ENCODE results near the gene FGF10.

Gene FGF10

GRCh38 chr5:44389090-44389822 is at the start of gene FGF10:
FGF10 (minus strand) TSS chr5:44389420; CDS start chr5:44388682, 738 bp downstream.
- no peak for DNase-seq

DNA sequence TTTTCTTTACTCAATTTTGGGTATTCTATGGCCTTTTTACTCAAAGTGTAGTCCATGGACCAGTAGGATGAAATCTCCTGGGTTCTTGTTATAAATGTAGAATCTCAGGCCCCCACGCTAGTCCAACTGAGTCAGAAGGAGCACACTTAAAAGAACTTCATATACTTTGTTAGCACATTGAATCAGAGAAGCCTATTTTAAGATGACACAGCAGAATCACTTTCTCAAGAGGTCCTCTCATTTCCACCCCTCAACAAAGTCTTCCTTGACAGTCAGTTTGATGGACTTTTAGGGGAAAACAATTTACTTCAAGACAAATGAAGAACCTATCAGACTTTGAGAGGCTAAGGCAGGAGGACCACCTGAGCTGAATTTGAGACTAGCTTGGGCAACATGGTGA is 37.7 kb upstream of the FGF10 start:
- no peak for DNase-seq

- DNase-seq, result no peak
These were observed 23.1 kb upstream of the FGF10 start for GRCh38 chr5:44412286-44412685.

DNA sequence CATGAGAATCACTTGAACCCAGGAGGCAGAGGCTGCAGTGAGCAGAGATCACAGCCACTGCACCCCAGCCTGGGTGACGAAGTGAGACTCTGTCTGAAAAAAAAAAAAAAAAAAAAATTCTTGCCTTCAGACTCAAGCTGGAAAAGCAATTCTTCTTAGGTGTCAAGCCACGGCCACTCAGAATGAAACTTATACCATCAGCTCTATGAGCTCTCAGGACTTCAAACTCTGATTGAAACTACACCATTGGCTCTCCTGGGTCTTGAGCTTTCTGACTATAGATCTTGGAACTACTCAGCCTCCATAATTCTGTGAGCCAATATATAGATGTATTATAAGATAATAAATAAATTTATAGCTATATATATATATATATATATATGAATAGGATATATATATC is 12.9 kb upstream of the FGF10 start:
- DNase-seq, result no peak

GRCh38 chr5:44401611-44402010 is 12.4 kb upstream of the FGF10 start:
- no peak for DNase-seq

- DNase-seq, result no peak
These were observed 9.2 kb upstream of the FGF10 start for GRCh38 chr5:44398382-44398781.

- DNase-seq, result no peak
These were observed 7.1 kb upstream of the FGF10 start for GRCh38 chr5:44396312-44396711.

GRCh38 chr5:44390351-44390750 is 1.1 kb upstream of the FGF10 start:
- DNase-seq, result no peak

DNA sequence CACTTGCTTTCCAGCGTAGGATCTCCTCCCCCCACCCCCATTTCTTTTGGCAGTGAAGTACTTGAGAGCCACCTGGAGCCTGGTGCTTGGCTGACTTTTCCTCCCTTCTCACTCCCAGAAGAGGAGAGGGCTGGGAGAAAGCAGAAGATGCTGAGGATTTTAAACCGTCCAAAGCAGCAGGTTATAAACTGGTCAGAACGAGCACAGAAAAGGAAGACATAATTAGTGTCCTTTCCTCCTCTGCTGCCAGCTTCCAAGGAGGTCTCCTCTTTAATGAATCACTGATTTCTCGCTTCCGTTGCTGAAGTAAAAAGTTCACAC is 563 bp upstream of the FGF10 start:
- no peak for DNase-seq

GRCh38 chr5:44388321-44389089 is 715 bp downstream of the FGF10 start:
- DNase-seq, result no peak

DNA sequence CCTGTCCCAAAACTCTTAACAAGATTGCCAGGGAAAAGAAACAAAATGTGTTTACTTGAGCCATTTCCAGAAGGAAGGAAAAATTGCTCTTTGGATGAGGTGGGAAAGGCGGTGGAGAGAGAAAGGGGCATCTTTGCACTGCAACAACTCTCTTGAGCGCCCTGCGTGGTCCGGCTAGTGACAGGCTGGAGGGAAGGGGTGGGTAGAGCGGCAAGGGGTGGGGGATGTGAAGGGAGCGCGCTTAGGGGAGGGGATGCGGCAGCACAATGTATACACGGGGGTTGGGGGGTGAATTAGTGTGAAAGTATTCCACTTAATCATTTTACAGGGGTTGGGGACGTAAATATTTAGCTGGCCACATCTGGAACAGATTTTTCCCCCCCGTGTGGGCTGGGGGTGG is 1.3 kb downstream of the FGF10 start:
- no peak for DNase-seq

GRCh38 chr5:44387406-44387805 is 1.8 kb downstream of the FGF10 start:
- no peak for DNase-seq

DNA sequence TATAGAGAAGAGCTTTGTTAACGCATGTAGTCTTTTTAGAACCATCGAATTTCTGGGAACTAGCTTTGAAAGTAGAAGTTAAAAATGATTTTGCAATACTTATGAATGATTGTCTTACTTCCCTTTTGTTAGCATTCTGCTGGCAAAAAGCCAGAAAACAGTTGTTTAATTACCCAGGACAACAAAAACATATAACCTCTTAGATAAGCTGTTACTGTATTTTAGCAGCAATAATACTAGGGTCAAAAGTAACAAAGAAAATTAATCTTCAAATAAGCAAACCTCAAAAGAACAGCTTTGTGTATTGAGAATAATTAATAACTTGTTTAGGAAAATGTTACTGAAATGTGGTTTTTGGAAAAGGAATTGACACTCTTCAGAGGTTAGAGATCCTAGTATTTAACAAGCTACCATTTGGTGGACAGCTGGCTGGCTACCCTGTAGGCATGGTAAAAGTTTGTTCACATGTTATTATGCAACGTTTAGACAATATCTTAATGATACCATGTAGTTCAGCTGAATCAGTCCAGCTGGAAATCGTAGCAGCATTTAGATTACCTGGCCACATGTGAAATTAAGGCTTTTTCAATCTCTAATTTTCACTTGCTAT is 3.8 kb downstream of the FGF10 start:
- DNase-seq, result no peak

GRCh38 chr5:44384816-44385215 is 4.4 kb downstream of the FGF10 start:
- no peak for DNase-seq

DNA sequence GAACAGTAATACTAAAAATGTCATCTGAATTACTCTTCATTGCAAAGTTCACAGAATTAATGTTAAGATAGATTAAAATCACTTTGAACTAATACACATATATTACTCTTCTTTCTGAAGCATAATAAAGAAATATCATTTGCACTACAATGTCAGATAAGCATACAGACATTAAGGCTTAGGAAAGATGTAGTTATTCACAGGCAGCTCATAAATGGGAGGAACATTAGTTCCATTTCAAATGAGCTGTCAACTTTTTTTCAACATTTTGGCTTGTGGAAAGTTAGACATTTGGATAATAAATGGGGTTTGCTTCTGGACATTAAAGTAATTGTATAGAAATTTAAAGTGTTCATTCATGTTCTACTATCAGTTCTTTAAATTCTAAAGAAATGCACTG is 6.3 kb downstream of the FGF10 start:
- no peak for DNase-seq

- no peak for DNase-seq
These were observed 12.2 kb downstream of the FGF10 start for GRCh38 chr5:44377057-44377456.

GRCh38 chr5:44372028-44372427 is 17.2 kb downstream of the FGF10 start:
- DNase-seq, result no peak

GRCh38 chr5:44367203-44367602 is 22.0 kb downstream of the FGF10 start:
- no peak for DNase-seq

- no peak for DNase-seq
These were observed 23.9 kb downstream of the FGF10 start for GRCh38 chr5:44365345-44365744.

- DNase-seq, result no peak
These were observed 25.1 kb downstream of the FGF10 start for GRCh38 chr5:44364097-44364496.

DNA sequence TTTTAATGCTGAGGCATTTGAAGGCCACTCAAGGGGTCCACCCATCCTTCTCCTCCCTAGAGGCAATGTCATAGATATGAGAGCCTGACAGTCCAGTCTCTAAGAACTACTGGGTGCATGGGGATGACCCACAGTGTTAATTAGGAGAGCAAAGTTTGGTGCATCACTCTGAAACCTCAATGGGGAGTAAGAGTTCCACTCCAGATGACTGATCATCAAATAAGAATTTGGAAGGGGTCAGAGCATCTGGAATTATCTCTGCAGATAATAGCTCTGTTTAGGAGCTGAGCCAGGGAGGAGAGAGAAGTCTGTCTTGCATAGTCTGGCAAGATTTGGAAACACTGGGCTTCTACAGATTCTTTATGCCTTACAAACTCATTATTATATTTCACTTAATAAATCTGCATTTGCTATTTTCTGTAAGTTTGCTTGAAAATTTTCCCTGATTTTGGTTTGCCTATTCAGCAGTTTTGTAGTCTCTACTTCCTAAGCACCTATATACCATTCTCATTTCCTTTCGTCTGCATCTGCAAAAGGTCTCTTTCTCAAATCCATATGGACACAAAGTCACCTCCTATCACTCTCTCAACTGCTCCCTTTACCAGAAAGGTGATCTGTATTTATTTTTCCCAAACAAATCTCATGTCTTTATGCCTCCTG is 27.7 kb downstream of the FGF10 start:
- no peak for DNase-seq

DNA sequence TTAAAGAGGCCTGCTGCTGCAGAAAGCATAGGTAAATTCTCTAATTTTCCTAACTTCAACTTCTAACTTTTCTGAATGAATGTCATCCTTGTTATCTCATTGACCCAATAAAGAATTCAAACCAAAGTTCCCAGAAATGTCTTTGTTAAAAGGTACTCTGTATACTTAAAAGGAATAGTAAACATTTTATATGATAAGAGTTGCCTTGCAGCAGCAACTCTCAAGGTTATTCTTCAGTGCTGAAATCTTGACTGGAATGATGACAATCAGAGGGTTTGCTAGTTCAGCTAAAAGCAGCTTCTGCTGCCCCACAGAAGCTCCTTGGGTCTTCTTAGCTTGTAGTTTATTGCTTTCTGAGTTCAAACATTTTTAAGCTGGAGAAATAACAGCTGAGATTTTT is 28.3 kb downstream of the FGF10 start:
- DNase-seq, result no peak

GRCh38 chr5:44358421-44358820 is 30.8 kb downstream of the FGF10 start:
- no peak for DNase-seq

- no peak for DNase-seq
These were observed 33.0 kb downstream of the FGF10 start for GRCh38 chr5:44356231-44356630.

Data from activated T-cell treated with anti-CD3 and anti-CD28 coated beads, Interleukin-2, amount 50 U/mL, for 1 hour (primary cell).